Activated CD4-positive, alpha-beta T cell treated with anti-CD3 and anti-CD28 coated beads, Interleukin-2, Interleukin-6, amounts not matched to agents 100 ng/mL and 50 ng/mL, durations not matched to agents 16 hours and 8 hours (primary cell): Measurements from ENCODE around the gene NDUFS2.

ENCODE experiments used
- DNase-seq: peaks from one replicate; pipeline ENCODE4 v3.0.0-alpha.2; 2020

NDUFS2 gene

DNA sequence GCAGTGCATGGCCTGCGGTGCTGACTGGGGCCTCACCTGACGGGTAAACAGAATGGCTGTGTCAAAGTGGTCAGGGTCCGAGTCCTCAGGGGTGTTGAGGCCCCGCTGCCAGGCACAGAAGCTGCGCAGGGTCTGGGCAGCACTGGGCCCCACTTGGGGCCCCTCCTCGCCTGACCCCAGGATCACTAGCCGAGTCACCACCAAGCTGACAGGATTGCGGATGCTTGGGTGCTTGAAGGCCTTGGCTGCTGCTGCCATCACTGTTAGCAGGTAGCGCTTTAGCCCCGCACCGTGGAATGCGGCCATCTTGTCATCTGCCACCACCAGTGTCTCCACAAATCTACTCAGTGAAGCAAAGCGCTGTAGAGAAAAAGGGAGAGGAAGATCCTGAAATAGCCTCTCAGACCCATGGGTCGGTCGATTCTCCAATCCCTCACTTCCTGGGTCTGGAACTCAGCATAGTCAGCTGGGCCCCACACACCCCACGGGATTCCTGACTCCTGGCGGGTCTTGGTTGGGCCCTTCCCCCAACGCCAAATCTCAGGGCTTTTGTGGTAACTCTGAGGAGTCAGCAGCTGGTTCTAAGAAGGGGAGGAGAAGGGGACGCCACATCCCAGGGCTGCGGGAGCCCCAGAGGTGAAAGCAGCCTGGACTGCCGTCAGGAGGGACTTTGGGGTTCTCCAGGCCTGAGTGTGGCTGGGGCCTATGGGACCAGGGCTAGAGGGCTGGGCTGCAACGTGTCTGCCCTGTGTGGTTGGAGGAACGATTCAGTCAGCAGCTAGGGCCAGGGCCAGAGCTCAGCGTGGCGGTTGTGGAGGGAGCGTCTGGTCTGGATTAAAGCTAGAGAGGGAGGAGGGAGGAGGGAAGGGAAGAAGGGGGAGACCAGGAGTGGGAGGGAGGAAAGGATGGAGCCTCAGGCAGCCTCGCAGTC, 5.4 kb upstream of the NDUFS2 start:
- no peak for DNase-seq

DNA sequence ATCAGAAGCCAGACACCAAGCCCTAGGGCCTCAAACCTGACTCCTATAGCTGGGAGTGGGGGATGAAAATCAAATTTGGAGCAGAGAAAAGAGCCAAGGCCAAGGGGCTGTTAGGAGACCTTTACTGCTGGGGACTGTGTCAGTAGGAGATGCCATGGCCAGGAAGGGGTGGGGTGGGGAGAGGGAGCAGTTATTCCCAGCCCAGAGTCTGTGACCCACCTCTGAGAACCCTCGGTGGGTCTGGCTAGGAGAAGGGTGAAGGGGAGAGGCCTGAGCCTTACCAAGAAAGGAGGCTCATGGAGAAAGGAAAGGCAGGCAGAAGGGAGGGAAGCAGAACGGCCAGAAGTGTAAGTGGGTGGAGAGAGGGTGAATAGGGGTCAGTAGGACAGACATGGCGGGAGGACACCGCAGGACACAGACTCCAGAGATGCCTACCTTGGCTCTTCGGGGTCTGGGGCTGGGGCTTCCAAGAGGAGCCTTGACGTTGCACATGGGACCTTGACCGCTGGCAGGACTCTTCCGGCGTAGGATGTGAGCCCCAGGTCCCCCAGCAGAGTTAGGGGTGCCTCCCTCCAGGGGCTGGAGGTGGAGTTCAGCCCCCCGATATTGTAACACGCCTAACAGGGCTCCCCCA, 4.5 kb upstream of the NDUFS2 start:
- no peak for DNase-seq

DNA sequence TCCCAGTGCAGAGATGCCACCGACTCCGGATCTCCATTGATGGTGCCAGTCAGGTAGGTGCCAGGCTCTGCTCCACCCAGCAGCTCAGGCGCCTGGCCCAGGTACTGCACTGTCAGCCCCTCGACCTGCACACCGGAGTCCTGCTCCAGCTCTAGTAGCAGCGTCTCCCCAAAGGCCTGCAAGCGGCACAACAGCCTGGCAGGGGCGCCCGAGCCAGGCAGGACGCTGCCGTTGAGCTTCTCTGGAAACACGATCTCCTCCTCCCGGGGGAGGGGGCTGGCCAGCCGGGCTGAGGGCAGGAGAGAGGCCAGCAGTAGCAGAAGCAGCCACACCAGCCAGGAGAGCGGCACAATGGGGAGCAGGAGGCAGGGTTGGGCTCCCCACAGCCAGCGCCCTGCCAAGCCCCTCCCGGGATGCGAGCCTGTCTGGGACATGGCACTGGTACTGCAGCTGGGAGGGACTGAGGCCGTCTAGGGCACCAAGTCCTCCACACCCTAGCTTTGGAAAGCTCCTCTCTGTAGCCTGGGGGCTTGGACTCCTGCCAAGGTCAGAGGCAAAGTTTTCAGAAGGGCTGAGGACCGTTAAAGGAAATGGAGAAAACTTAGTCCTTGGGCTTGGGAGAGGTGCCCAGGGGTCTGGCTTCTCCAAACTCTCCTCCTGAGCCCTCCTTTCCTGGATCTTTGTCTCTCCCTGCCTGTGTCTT, 3.8 kb upstream of the NDUFS2 start:
- DNase-seq: no peak

DNA sequence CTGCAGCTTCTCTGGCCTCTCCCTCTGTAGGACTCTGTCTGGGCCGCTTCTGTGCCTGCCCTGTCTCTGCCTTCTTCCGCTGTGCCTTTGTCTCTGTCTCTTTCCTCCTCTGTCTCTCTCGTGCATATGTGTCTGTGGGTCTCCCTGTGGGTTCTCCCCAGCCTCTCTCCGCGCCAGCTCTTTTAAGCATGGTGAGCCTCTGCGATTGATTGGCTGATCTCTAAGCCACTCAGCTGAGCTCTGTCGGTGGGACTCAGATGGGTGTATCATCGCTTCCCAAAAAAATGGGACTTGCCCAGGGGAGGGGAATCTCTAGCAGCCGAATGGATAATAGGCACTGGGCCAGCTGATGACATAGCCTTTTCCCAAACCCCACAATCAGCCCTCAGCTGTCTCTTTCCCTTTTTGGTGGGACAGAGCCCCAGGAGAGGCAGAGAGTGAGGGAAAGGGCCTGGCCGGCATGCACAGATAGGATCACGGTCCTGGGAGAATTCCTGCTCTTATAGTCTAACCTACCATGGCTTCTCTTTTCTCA, 3.2 kb upstream of the NDUFS2 start, which contains the start of gene ADAMTS4:
ADAMTS4 (minus strand) TSS at position 158 of the 535 bp plus-strand sequence. CDS start 427 bp downstream, outside the sequence.
- no peak for DNase-seq

DNA sequence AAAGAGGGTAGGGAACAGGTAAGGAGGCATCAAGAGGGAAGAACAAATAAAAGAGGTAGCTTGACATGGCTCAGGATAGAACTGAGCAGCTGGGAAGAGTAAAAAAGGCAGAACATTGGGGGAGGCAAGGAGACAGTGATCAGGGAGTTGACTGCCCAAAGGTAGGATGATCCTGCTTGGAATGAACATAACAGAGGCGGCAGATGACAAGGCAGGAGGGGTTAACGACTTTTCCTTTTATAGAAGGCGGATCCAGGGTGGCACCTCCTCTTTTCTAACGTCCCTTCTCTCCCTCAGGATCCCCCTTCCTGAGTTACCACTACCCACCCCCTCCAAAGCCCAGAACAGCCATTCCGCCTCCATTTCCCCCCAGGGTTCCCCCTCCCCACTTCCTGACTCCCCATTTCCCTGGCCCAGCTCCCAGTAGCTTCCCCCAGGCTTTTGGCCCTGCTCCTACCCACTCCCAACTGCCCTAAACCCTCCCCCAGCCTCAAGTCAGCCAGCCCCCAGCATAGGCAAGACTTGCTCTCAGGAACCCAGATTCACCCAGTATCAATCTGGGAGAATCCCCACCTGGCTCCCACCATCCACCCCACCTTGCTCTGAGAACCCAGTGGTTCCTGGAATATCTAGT, 2.5 kb upstream of the NDUFS2 start:
- DNase-seq: no peak

DNA sequence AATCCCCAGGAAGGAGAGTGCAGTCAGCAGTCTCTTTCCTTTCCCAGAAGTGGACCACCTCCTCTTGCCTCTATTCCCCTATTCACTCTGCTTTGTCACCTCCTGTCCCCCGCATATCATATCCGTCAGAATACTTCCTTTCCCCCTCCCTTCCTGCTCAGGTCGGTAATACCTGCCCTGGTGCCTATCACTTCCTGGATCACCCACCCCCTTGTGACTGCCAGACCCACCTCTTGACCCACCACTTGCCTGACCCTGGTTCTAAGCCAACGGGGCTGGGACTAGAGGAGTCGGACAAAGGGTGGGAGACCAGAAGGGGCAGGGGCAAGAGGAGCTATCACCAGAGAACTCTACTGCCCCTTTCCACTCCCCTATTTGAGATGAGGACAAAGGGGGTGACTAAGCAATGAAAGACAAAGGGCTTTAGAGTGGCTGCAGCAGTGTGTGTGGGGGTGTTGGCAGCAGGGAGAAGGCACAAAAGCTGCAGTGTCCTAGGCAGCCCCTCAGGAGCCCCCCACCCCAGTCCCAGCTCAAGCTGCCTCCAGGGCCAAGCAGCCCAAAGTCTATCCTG, 1.7 kb upstream of the NDUFS2 start:
- DNase-seq: peak; percentile 31

DNA sequence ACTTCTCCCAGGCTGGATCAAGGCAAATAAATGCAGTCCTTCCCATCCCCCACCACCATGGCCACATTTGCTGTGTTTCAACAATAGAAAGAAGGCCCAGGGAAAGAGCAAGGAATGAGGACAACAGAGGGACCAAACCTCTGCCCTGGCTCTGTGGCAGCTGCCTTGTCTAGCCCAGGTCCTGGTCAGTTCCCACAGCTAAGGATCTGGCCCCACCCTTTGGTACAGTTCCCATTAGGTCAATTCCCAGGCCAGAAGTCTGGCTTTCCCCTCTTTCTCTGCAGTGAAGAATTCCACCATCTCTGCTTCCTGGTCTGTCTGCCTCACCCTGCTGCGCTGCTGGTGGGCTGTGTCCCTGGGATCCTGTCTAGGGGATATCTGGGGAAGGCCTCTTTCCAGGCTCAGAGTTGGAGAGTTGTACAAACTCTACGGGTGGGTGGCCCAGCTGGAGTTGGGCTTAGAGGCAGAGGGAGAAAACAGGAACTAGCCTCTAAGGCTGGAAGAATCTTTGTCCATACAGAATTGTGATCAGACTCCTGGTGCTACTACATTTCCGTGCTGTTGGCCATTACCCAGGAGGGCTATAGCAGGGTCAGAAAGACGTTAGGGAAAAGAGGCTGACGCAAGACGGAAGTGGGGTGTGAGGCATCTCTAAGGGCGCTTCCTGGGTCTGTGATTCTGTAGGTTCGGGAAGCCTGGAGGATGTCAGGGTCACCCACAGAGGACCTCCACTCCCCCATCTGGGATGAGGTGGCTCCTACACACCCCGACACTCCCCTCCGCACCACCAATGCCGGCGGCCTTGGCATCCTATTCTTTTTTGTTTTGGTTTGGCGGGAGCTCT, 953 bp upstream of the NDUFS2 start:
- no peak for DNase-seq

DNA sequence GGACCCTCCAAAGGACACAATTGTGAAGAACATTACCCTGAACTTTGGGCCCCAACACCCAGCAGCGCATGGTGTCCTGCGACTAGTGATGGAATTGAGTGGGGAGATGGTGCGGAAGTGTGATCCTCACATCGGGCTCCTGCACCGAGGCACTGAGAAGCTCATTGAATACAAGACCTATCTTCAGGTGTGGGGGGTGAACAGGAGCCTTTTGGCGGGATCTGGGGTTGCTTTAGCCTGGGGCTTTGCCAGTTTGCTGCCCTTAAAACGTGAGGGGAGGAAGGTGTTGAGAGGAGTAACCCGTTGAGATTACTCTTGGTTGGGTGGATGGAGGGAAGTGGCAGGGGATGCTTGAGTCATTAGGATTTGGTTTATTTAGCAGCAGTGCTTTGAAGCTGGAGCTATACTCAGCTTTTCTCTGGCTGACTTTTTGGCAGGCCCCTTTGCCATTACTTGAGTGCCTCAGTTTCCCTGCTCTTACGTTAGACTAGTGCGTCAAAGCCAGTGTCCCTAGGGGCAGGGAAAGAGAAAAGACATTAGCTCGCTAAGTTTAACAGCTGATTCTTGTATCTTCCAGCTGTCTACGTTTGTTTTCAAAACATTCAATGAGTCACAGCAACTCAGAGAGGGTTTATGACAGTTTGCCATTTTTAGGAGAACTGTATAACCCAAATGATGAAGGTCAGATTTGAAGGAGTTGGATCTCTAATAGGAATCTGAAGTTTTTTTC, 4.4 kb downstream of the NDUFS2 start:
- DNase-seq: no peak

DNA sequence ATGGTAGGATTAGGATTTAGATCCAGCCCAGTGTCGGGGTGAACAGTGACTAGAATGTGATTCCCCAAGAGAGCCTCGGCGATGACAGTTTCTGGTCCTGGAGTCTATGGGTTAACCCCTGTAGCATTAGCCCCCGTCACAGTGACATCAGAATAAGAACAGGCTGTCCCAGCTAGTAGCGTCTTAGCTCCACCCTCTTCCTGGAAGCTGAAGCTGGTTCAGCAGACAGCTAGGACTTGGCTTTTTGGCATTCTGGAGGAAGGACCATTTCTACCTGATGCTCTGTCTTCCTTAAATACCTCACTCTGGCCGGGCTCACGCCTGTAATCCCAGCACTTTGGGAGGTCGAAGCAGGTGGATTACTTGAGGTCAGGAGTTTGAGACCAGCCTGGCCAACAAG, 5.0 kb downstream of the NDUFS2 start:
- no peak for DNase-seq

DNA sequence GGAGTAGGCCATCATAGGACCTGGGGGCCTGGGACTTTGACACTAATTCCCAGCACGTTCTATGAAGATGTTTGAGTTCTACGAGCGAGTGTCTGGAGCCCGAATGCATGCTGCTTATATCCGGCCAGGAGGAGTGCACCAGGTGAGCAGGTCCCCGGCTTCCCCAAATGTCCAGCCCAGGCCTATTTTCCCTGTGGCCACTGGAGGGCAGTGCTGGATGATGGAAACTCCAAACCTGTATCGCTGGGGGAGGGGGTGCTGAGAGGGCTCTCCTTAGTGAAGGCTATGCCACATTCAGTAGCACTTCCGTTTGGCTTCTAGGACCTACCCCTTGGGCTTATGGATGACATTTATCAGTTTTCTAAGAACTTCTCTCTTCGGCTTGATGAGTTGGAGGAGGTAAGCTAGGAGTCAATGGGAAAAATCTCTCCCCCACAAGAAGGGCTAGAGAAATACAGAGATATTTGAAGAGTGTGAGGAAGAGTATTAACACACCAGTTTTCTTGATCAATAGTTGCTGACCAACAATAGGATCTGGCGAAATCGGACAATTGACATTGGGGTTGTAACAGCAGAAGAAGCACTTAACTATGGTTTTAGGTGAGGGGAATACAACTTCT, 7.7 kb downstream of the NDUFS2 start:
- DNase-seq: peak; percentile 81

DNA sequence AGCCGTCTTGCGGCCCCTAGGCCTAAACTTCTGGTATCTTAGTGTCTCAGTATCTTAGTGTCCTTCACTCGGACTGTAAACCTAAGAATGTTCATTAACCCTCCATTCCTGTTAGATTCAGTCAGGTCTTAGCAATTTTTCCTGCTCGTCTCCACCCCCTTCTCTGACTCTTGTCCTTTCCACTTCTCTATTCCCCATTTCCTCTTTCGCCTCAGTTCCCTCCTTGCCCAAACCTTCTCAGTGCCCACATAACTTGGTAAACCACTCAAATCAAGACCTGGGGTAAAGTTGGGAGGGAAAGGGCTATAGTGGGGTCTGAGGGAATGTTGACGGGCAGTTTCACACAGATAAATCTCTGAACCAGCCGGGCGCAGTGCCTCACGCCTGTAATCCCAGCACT, 12.2 kb downstream of the NDUFS2 start:
- DNase-seq: no peak

DNA sequence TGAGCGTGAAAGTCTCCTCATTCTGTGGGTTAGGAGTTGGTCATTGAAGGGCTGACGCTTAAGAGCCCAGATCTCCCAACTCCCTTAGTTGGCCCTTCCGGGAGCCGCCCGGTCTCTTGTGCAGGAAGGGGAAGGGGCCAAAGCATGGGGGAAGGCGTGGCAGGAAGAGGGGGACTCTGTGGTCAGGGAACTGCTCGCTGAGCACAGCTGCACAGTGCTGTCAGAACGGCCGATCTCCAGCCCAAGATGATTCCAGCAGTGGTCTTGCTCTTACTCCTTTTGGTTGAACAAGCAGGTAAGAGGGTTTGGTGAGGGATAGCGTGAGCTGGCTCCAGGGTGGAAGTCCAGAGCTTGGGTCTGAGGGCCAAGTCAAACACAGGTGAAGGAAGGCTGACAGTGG, 12.9 kb downstream of the NDUFS2 start, which contains the start of gene FCER1G:
FCER1G (plus strand) TSS at position 220 of the 400 bp plus-strand sequence; CDS start at position 247, 27 bp downstream.
- no peak for DNase-seq

DNA sequence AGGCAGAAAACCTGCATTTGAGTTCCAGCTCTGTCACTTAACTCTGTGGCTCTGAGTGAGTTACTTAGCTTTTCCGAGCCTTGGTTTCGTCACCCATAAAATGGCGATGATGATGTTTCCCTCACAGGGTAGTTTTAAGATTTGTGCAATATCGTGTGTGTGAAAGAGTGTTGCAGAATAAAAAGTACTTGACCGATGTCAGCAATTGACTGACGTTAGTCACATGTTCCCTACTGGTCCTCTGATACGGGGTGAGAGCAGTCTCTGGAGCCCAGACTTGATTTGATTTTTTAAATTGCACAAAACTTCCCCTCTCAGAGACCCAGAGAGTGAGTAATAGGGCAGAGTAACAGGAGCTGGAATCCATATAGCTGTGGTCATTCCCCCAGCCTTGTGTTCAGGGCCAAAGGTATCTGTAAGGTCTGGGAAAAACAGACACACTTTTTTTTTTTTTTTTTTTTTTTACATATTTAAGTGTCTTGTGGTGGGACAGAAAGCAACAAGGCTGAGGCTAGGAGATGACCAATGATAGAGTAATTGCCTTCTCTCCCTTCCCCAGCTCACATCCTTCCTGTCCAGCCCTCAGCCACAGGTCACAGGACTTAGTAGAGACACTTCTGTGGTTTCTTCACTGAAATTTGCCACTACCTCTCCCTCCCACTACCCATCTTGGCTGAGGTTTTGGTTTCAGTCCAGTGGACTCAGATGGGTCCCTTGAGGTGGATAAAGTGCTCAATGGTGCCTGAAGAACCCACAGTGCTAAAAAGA, 15.0 kb downstream of the NDUFS2 start:
- no peak for DNase-seq

DNA sequence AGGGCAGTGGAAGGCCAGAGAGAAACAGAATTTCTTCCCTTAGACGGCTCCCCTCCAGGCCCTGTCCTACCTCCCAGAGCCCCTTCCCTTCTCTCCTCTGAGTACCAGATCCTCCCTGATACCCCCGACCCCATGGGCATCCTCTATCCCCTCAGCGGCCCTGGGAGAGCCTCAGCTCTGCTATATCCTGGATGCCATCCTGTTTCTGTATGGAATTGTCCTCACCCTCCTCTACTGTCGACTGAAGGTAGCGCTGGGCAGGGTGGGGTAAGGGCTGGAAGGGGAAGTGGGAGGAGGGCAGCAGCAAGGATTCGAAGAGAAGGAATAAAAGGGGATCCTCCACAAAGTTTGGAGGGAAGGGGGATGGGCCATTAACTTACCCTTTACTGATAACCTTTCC, 15.7 kb downstream of the NDUFS2 start:
- DNase-seq: no peak

DNA sequence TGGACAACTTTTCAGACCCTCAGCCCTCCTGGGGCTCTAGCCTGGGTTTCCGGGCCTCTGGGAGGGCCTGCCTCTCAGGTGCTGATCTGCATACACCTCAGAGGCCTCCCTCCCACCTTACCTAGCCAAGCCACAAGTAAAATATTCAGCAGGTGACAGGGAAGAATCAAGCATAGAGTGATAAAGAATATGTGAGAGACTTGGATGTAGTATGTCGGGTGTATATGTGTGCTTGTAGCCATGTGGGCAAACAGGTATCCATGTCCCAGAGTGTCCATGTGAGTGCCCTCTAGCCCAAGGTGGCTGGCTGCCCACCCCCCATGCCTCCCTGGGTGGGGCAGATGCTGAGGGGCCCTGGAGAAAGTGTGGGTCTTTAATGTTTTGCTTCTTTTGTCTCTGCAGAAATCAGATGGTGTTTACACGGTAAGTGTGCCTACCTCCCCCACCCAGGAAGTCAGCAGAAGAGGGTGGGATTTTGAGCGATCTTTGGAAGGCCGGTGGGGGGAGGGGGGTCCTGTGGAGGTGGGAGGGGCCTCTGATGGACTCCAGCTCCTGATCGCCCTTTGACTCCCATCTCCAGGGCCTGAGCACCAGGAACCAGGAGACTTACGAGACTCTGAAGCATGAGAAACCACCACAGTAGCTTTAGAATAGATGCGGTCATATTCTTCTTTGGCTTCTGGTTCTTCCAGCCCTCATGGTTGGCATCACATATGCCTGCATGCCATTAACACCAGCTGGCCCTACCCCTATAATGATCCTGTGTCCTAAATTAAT, 16.3 kb downstream of the NDUFS2 start:
- no peak for DNase-seq

DNA sequence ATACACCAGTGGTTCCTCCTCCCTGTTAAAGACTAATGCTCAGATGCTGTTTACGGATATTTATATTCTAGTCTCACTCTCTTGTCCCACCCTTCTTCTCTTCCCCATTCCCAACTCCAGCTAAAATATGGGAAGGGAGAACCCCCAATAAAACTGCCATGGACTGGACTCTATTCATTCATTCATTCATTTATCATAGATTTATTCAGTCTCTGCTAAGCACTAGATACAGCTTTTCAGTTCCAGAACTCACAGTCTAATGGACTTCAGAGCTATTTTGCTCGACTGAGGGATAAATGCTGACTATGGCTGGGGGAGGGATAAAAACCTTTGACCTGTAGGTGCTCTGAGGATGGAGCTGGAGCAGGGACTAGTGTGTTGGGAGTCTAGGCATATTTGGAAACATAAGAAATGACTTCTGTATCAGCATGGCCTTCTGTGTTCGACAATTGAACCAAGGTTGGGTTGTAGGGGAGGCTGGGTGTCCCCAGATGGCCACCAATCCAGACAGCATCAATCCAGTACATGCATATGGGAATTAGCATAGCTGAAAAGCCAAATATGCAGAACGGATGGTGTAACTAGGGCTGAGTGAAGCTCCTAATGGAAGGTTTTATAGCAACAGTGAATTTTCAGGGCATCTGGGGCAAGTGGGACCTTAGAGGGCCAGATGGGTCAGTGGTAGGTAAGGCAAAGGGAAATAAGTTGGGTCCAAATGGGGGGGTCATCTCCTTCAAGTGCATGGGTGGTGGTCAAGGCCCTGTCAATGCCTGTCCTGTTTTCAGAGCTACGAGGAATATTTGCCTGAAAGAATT, 17.1 kb downstream of the NDUFS2 start:
- DNase-seq: no peak

DNA sequence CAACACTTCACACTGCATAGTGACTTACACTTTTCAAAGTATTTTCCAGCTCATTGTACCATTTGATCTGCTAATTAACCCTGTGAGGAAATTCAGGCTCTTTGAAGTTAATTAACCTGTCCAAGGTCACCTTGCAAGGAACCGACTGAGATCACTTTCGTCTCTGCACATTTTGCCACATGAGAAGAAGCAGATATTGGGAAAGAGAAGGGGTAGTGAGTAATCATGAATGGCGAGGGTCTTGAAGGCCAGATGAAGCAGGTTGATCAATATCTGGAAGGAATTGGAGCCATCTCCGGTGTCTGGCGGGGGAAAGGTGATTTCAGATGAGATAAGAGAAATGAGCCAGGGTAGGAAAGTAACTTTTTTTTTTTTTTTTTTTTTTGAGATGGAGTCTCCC, 17.8 kb downstream of the NDUFS2 start:
- DNase-seq: no peak
